NCI-H1694 (cell line): ENCODE data around the gene SURF2.

Source experiments
- DNase-seq: peaks from one replicate; lab custom pipeline; 2025; lab: John Stamatoyannopoulos, UW

Gene SURF2

GRCh38 chr9:133401588-133401987 lies 45.2 kb downstream of the SURF2 start:
- DNase-seq, result no peak

GRCh38 chr9:133402689-133403088 lies 46.3 kb downstream of the SURF2 start:
- DNase-seq, result no peak

GRCh38 chr9:133403766-133404453 lies 47.6 kb downstream of the SURF2 start:
- peak; percentile 45 for DNase-seq

- DNase-seq, result no peak
These were observed 48.2 kb downstream of the SURF2 start for GRCh38 chr9:133404454-133405002.

GRCh38 chr9:133405508-133406438 lies 49.4 kb downstream of the SURF2 start:
- DNase-seq, result no peak

GRCh38 chr9:133406480-133407307 lies 50.3 kb downstream of the SURF2 start:
- DNase-seq, result peak; percentile 76

- no peak for DNase-seq
These were observed 51.7 kb downstream of the SURF2 start for GRCh38 chr9:133408042-133408441.
